Measurements from ENCODE around the gene GLTP.

The GLTP gene

DNA sequence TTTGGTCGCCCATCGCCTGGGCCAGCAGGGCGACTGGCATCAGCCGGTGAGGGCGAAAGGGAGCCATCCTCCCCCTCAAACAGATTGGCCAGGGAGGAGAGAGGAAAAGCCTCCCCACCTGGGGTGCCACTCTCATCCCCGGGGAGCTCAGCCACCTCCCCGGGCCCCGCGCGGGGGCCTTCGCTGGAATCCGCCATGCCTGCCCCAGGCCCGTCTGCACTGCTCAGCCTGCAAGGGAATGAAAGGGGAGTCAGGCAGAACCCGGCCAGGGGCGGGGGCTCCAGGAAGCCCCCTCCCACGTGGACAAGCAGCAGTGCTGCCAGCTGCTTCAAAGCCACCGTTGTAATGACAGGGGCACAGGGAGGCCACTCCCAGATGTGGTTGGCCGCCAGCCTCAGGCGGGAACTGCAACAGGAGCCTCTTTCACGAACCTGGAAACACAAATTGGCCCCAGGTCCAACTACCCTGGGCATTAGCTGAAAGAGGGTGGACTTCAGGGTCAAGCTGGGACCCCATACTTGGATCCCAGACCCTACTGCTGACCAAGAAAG lies 65.7 kb downstream of the GLTP start:
- H3K9me2 ChIP-seq (replicated peaks; ENCODE audit: insufficient read depth, low read length) = no peaks in the 10 kb centered on the region
- no peak for TF ChIP-seq EZH2phosphoT487 (conservative IDR thresholded peaks at IDR 0.05; ENCODE audit: low read length)
- TF ChIP-seq CTCF (IDR thresholded peaks at IDR 0.05; ENCODE audit: insufficient read depth, low read length, poor library complexity, severe bottlenecking) = no peak
- H3K27me3 ChIP-seq (ENCODE audit: low read length) = no peaks in the 10 kb centered on the region

GRCh38 chr12:109813810-109814416 lies 66.4 kb downstream of the GLTP start:
- H3K9me3 ChIP-seq (ENCODE audit: insufficient read depth, low read length) = no peaks in the 10 kb centered on the region
- H3K79me2 ChIP-seq (ENCODE audit: insufficient read depth, low read length) = no peaks in the 10 kb centered on the region
- H4K20me1 ChIP-seq (ENCODE audit: low read depth, low read length) = no peaks in the 10 kb centered on the region
- no peak overlapping the region for H3K4me2 ChIP-seq (ENCODE audit: low read depth, low read length, poor library complexity, severe bottlenecking)
- no peak overlapping the region for H3K9ac ChIP-seq (ENCODE audit: low read length)
- TF ChIP-seq EZH2phosphoT487 (conservative IDR thresholded peaks at IDR 0.05; ENCODE audit: low read length) (no peak), CTCF (IDR thresholded peaks at IDR 0.05; ENCODE audit: insufficient read depth, low read length, poor library complexity, severe bottlenecking) (no peak)
- H3K36me3 ChIP-seq (ENCODE audit: low read length) = no peaks in the 10 kb centered on the region
- no peaks in the 10 kb centered on the region for H3K9me2 ChIP-seq (replicated peaks; ENCODE audit: insufficient read depth, low read length)
- no peaks in the 10 kb centered on the region for H3K27me3 ChIP-seq (ENCODE audit: low read length)
- H3F3A ChIP-seq (ENCODE audit: insufficient read depth) = no peaks in the 10 kb centered on the region
- no peak overlapping the region for H3K27ac ChIP-seq (ENCODE audit: low read depth, low read length)
- no peak overlapping the region for H3K4me3 ChIP-seq (ENCODE audit: insufficient read depth, low read length, poor library complexity, severe bottlenecking)
- H2AFZ ChIP-seq (ENCODE audit: low read depth, low read length, severe bottlenecking) = no peak overlapping the region

More for the DNA sequence above, 65.7 kb downstream of the GLTP start:
- no peak overlapping the region for H3K27ac ChIP-seq (ENCODE audit: low read depth, low read length)
- no peaks in the 10 kb centered on the region for H3K79me2 ChIP-seq (ENCODE audit: insufficient read depth, low read length)
- H4K20me1 ChIP-seq (ENCODE audit: low read depth, low read length) = no peaks in the 10 kb centered on the region
- no peaks in the 10 kb centered on the region for H3F3A ChIP-seq (ENCODE audit: insufficient read depth)
- no peak overlapping the region for H3K9ac ChIP-seq (ENCODE audit: low read length)
- H3K9me3 ChIP-seq (ENCODE audit: insufficient read depth, low read length) = no peaks in the 10 kb centered on the region
- no peak overlapping the region for H3K4me2 ChIP-seq (ENCODE audit: low read depth, low read length, poor library complexity, severe bottlenecking)
- H3K36me3 ChIP-seq (ENCODE audit: low read length) = no peaks in the 10 kb centered on the region
- H3K4me3 ChIP-seq (ENCODE audit: insufficient read depth, low read length, poor library complexity, severe bottlenecking) = no peak overlapping the region
- H2AFZ ChIP-seq (ENCODE audit: low read depth, low read length, severe bottlenecking) = no peak overlapping the region

DNA sequence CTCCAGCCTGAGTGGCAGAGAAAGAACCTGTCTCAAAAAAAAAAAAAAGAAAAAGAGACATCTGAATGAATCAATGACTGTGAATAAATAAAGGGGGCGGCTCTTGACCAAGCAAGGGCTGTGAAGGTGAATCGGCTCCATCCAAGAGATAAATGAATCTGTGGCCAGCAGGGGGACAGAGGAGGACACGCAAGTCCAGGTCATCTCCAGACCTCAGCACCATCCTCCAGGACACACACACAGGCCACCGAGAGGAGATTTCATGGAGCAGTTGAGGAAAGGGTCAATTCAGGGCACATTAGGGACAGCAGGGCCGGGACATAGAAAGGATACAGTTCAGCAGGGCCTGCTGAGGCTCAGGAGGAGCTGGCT lies 68.7 kb downstream of the GLTP start:
- TF ChIP-seq CTCF (IDR thresholded peaks at IDR 0.05; ENCODE audit: insufficient read depth, low read length, poor library complexity, severe bottlenecking) (no peak), EZH2phosphoT487 (conservative IDR thresholded peaks at IDR 0.05; ENCODE audit: low read length) (no peak)

More for the DNA sequence above, 68.7 kb downstream of the GLTP start:
- Histone ChIP-seq H3K4me2 (ENCODE audit: low read depth, low read length, poor library complexity, severe bottlenecking) (no peak overlapping the region), H3K4me3 (ENCODE audit: insufficient read depth, low read length, poor library complexity, severe bottlenecking) (no peak overlapping the region), H3K27ac (ENCODE audit: low read depth, low read length) (no peak overlapping the region), H3K27me3 (ENCODE audit: low read length) (no peaks in the 10 kb centered on the region), H3K9me3 (ENCODE audit: insufficient read depth, low read length) (no peaks in the 10 kb centered on the region), H3K36me3 (ENCODE audit: low read length) (no peaks in the 10 kb centered on the region), H3K9me2 (replicated peaks; ENCODE audit: insufficient read depth, low read length) (no peaks in the 10 kb centered on the region), H3K9ac (ENCODE audit: low read length) (no peak overlapping the region), H4K20me1 (ENCODE audit: low read depth, low read length) (no peaks in the 10 kb centered on the region), H3F3A (ENCODE audit: insufficient read depth) (no peaks in the 10 kb centered on the region), H3K79me2 (ENCODE audit: insufficient read depth, low read length) (no peaks in the 10 kb centered on the region), H2AFZ (ENCODE audit: low read depth, low read length, severe bottlenecking) (no peak overlapping the region)
